HFF-Myc (cell line): ENCODE measurements around the gene ATP1B4.
A peak's percentile ranks its signal among the peaks of the same experiment; 100 is the strongest.

Experiments
- DNase-seq: peaks from one replicate; pipeline ENCODE4 v3.0.0-alpha.2; 2011; ENCODE audit warnings: low read depth; ENCODE audit errors: extremely low read depth
- H3K4me3 ChIP-seq: replicated peaks from 2 replicates; pipeline ENCODE4 v1.5.1; 2011; ENCODE audit warnings: low read depth, mild to moderate bottlenecking, control low read depth, low read length
- TF ChIP-seq, protein P1 (sequence below): IDR thresholded peaks from 2 replicates; pipeline ENCODE4 v1.5.1; 2012; ENCODE audit warnings: mild to moderate bottlenecking, low read depth, low read length, control low read depth; ENCODE audit errors: missing control alignments

The ATP1B4 gene

DNA sequence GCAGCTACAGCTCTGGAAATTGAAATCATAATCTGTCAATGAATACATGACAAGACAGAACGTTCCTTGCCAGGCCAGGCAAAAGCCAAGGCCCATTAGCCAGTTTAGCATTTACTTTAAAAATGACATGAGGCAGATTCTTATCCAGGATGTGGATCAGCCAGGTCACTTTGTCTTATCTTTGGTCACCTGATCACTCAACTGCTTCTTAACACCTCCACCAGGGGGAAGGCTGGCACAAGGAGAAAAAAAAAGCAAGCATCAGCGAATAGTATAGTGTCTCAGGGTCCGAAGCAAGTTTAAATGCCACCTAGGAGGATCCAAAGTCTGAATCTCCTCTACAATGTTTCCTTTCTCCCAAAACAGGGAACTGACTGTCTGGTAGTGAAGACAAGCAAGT is 18.8 kb downstream of the ATP1B4 start:
- TF ChIP-seq, protein P1, sequence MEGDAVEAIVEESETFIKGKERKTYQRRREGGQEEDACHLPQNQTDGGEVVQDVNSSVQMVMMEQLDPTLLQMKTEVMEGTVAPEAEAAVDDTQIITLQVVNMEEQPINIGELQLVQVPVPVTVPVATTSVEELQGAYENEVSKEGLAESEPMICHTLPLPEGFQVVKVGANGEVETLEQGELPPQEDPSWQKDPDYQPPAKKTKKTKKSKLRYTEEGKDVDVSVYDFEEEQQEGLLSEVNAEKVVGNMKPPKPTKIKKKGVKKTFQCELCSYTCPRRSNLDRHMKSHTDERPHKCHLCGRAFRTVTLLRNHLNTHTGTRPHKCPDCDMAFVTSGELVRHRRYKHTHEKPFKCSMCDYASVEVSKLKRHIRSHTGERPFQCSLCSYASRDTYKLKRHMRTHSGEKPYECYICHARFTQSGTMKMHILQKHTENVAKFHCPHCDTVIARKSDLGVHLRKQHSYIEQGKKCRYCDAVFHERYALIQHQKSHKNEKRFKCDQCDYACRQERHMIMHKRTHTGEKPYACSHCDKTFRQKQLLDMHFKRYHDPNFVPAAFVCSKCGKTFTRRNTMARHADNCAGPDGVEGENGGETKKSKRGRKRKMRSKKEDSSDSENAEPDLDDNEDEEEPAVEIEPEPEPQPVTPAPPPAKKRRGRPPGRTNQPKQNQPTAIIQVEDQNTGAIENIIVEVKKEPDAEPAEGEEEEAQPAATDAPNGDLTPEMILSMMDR = peak; percentile 33
- no peak for DNase-seq
- H3K4me3 ChIP-seq = no peak overlapping the region

DNA sequence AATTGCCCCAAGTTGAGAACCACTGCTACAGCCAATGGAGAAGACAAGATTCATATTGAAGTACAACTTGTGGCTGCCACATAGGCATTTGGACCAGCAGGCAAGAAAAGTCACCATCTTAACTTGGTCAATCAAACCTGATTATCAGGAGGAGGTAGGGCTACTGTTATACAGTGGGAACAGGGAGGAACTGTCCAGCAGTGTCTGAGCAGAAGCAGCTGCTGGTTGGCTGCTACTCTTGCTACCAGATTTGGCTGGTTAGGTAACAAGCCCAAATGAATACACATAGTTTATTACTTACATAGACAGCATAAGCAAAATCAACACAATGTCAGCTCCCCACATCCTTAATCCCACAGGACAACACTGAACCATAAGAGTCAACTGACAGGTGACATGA is 39.4 kb downstream of the ATP1B4 start:
- TF ChIP-seq, protein P1 = no peak
- no peak for DNase-seq
- H3K4me3 ChIP-seq = no peak overlapping the region

DNA sequence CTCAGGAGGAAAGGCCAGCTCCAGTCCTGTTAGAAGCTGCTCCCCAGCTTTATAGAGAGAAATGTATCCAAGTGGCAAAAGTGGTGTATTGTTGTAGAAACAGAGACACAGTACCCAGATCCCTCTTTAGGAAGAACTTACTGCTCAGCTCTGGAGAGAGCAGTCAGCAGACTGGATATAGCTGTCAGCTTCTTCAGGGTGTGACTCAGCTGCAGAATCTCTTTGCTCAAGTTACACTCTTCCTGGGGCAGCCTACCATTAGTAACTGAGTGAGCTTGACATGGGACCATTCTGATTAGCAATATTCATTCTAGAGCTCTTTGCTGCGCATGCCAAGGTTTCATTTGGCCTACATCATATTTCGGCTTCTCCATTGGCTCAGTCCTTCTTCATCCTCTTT is 40.5 kb downstream of the ATP1B4 start:
- no peak overlapping the region for H3K4me3 ChIP-seq
- DNase-seq = no peak
- TF ChIP-seq, protein P1 = no peak

DNA sequence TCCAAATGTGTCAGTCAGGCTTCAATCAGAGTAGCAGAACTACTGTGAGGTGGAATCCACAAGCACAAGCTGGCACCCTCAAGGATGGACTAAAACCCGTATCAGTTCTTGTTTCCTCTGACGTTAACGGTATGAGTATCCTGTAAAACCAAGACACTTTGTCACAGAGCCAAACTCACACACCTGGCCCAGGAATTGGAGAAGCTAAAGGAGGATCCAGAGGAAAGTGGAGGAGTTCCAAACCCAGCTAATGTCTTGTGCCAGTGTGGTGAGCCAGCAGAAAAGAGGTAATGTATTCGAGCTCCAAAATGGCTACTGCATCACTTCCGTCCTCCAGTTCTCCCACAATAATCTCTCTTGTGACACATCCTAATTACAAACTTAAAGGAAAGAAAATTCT is 44.7 kb downstream of the ATP1B4 start:
- no peak for DNase-seq
- TF ChIP-seq, protein P1 = no peak
- no peak overlapping the region for H3K4me3 ChIP-seq

DNA sequence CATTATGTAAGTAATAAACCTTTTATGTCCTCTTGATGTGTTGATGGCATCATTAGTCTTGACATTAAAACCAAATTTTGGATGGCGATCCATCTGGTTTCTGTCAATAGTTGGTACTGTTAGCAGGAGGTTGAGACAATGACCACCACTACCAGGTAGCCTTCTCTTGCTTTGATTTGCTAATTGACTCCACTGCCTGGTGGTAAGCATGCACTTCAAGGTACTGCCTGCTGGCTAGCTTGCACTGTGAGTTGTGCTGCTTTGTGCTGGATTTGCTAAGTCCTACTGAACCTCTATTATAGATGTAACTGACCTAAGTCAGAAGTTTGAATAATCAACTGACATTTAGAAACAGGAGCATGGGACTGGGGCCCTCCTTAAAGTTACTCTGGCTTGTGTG is 46.3 kb downstream of the ATP1B4 start:
- TF ChIP-seq, protein P1 = no peak
- no peak overlapping the region for H3K4me3 ChIP-seq
- DNase-seq = no peak

DNA sequence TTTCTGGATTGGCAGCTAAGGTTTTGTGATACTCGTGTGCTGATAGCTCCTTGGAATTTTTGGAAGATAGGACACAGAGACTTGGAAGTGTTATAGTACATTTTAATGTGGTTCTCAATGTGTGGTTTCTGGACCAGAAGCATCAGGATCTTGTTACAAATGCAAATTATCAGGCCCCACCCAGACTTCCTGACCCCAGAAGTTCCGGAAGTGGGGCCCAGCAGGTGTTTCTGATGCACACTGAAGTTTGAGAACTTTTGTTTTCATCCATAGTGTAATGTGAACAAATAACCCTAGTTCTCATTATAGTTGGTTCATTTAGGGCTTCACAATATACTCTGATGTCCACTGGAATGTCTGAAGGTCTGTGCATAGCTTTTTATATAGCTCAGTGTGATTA is 57.6 kb downstream of the ATP1B4 start:
- TF ChIP-seq, protein P1 = no peak
- no peak for DNase-seq
- no peak overlapping the region for H3K4me3 ChIP-seq

DNA sequence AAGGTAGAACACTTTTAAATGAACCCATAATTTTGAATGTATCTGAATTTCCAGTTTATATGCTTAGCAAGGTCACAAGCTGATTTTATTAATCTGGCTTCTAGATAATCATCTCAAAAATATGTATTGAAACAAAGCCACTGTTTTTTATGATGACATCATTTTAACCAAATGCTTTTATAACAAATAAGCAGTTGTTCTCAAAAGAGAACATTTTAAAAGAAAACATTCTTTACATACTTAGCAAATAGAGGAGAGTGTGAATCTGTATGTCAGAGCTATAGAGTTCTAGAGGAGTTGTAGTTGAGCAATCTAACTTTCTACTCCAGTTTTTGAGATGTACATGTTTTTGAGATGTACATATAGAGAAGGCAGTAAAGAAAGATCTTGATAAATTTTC is 64.7 kb downstream of the ATP1B4 start:
- no peak for DNase-seq
- TF ChIP-seq, protein P1 = no peak
- no peak overlapping the region for H3K4me3 ChIP-seq
